OCI-LY3 (cell line): ENCODE data around the gene FZR1.

ENCODE experiments used
- EZH2phosphoT487 ChIP-seq: fragments of 200-600 bp; shearing (Covaris generic); IDR thresholded peaks from 2 replicates; pipeline ENCODE4 v1.6.1; 2018; ENCODE audit warnings: antibody characterized with exemption, mixed run types, low read depth
- TF ChIP-seq, protein P1 (sequence below): fragments of 200-600, 300-600 bp; sonication (generic); IDR thresholded peaks from 2 replicates; pipeline ENCODE4 v1.5.1; 2014; ENCODE audit warnings: antibody characterized with exemption, low read length, low read depth

DNA sequence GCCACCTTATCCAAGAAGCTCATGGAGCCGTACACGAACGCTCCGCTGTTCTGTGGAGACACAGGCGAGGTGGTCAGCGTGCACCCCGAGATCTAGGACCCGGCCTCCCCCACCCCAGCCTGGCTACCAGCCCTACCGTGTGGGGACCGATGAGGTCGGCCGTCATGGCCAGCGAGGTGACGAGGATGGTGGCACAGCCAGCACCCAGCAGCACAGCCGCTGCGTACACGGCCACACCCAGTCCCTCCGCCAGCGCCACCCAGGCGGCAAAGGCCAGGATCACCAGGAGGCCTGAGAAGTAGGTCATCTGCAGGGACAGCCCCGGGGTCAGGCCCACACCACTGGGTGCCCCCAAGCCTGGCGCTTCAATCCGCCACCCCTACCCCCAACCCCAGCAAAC, 40.0 kb downstream of the FZR1 start:
- TF ChIP-seq, protein P1, sequence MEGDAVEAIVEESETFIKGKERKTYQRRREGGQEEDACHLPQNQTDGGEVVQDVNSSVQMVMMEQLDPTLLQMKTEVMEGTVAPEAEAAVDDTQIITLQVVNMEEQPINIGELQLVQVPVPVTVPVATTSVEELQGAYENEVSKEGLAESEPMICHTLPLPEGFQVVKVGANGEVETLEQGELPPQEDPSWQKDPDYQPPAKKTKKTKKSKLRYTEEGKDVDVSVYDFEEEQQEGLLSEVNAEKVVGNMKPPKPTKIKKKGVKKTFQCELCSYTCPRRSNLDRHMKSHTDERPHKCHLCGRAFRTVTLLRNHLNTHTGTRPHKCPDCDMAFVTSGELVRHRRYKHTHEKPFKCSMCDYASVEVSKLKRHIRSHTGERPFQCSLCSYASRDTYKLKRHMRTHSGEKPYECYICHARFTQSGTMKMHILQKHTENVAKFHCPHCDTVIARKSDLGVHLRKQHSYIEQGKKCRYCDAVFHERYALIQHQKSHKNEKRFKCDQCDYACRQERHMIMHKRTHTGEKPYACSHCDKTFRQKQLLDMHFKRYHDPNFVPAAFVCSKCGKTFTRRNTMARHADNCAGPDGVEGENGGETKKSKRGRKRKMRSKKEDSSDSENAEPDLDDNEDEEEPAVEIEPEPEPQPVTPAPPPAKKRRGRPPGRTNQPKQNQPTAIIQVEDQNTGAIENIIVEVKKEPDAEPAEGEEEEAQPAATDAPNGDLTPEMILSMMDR: no peak
- no peak for TF ChIP-seq EZH2phosphoT487
